GM12878 (cell line): ENCODE data around the gene RIPPLY3. TPM values are rescaled to one million over a fixed set of nuclear protein-coding genes. Genes with fewer than 3 reads are reported as not detected.

Experiments used
- ATAC-seq: fragments of 200-7000 bp; cut with Tn5 transposase; 3 replicates; pipeline ENCODE4 v1.9.1; 2020; ENCODE audit warnings: mild to moderate bottlenecking, moderate library complexity
- BruUV-seq: library from RNA; stranded (reverse); fragments of 400-500 nt; replicated peaks from 2 replicates; lab custom pipeline; 2021; lab: Mats Ljungman, UMichigan
- CTCF ChIA-PET: fragments of 300-600 bp; sonication (Branson Sonifier 250); formaldehyde crosslinking; extraction: SDS; loops from one replicate; lab custom pipeline; 2021; ENCODE audit warnings: inconsistent platforms; lab: Yijun Ruan, JAX
- POLR2A ChIA-PET: fragments of 350-600 bp; formaldehyde crosslinking; extraction: SDS; loops from one replicate; lab custom pipeline; 2021; ENCODE audit warnings: inconsistent platforms; lab: Charles Lee
- RAD21 ChIA-PET: fragments of 300-600 bp; sonication (Branson Sonifier 250); formaldehyde crosslinking; loops from one replicate; lab custom pipeline; 2023; ENCODE audit warnings: antibody characterized with exemption; ENCODE audit not compliant: unreplicated experiment; lab: Charles Lee
- SMC1A ChIA-PET: fragments of 300-600 bp; sonication (Branson Sonifier 250); formaldehyde crosslinking; loops from one replicate; lab custom pipeline; 2023; ENCODE audit not compliant: unreplicated experiment, uncharacterized antibody; lab: Charles Lee
- DNase-seq: peaks from one replicate; pipeline ENCODE4 v3.0.0-alpha.2; 2011; ENCODE audit warnings: low read depth, low spot score
- FAIRE-seq: peaks from 3 replicates; lab custom pipeline; 2011; peaks lifted over from hg19 to GRCh38; lab: Jason Lieb, UNC
- H2AFZ ChIP-seq: 2 replicates; pipeline ENCODE4 v1.6.0; 2011; ENCODE audit warnings: low read depth, low read length, control low read depth; ENCODE audit not compliant: control insufficient read depth
- H3K27ac ChIP-seq: 2 replicates; pipeline ENCODE4 v1.5.1; 2011; ENCODE audit warnings: control low read depth; ENCODE audit not compliant: control insufficient read depth, insufficient read depth
- H3K27me3 ChIP-seq, 2 experiments: replicated peaks in 1 of 2; 2 replicates each; pipeline versions ENCODE4 v1.6.0 to v1.6.1; 2011; ENCODE audit warnings: low read length in 1 of 2; ENCODE audit not compliant: control insufficient read depth in 2 of 2, insufficient read depth in 2 of 2
- H3K36me3 ChIP-seq, 2 experiments: 2 replicates each; pipeline ENCODE4 v1.5.1; 2011; ENCODE audit warnings: low read length in 1 of 2; ENCODE audit not compliant: control insufficient read depth in 2 of 2, insufficient read depth in 2 of 2
- H3K4me1 ChIP-seq: 2 replicates; pipeline ENCODE4 v1.6.1; 2011; ENCODE audit warnings: mild to moderate bottlenecking, low read length, moderate library complexity, mixed read lengths; ENCODE audit not compliant: control insufficient read depth, insufficient read depth
- H3K4me2 ChIP-seq: 2 replicates; pipeline ENCODE4 v1.6.0; 2011; ENCODE audit warnings: control low read depth; ENCODE audit not compliant: control insufficient read depth, insufficient read depth
- H3K4me3 ChIP-seq: fragments of 200-600 bp; sonication (generic); 2 replicates; pipeline ENCODE4 v1.5.1; 2016
- H3K79me2 ChIP-seq: 2 replicates; pipeline ENCODE4 v1.6.0; 2011; ENCODE audit warnings: low read length; ENCODE audit not compliant: control insufficient read depth, insufficient read depth
- H3K9ac ChIP-seq: 2 replicates; pipeline ENCODE4 v1.8.0; 2011; ENCODE audit warnings: low read length, control low read depth, mixed read lengths; ENCODE audit not compliant: control insufficient read depth, insufficient read depth
- H3K9me3 ChIP-seq: replicated peaks from 3 replicates; pipeline ENCODE4 v1.5.1; 2011; ENCODE audit warnings: mild to moderate bottlenecking, low read length; ENCODE audit not compliant: control insufficient read depth, insufficient read depth
- H4K20me1 ChIP-seq: 2 replicates; pipeline ENCODE4 v1.6.0; 2011; ENCODE audit not compliant: control insufficient read depth, insufficient read depth
- BCLAF1 ChIP-seq: fragments of 450-650 bp; IDR thresholded peaks from 2 replicates; pipeline ENCODE4 v1.6.1; 2017; ENCODE audit warnings: antibody characterized with exemption, mild to moderate bottlenecking, moderate library complexity
- CBX3 ChIP-seq: fragments of 200-600 bp; sonication (generic); IDR thresholded peaks from 2 replicates; pipeline ENCODE4 v1.6.1; 2016; ENCODE audit warnings: low read depth, borderline replicate concordance
- CHD1 ChIP-seq: IDR thresholded peaks from 2 replicates; pipeline ENCODE4 v1.6.1; 2012; ENCODE audit warnings: low read depth, low read length, improper control_type of control experiment
- DPF2 ChIP-seq: fragments of 450-650 bp; IDR thresholded peaks from 2 replicates; pipeline ENCODE4 v1.6.1; 2017; ENCODE audit warnings: mild to moderate bottlenecking
- KDM1A ChIP-seq: fragments of 200-600 bp; sonication (generic); IDR thresholded peaks from 2 replicates; pipeline ENCODE4 v1.6.1; 2016; ENCODE audit warnings: borderline replicate concordance
- MTA2 ChIP-seq: fragments of 450-650 bp; IDR thresholded peaks from 2 replicates; pipeline ENCODE4 v1.6.1; 2016; ENCODE audit warnings: low read depth, mild to moderate bottlenecking, moderate library complexity
- NFYB ChIP-seq: IDR thresholded peaks from 2 replicates; pipeline ENCODE4 v1.6.1; 2011; ENCODE audit warnings: low read depth, mild to moderate bottlenecking, low read length, improper control_type of control experiment, moderate library complexity; ENCODE audit not compliant: insufficient read depth
- SMC3 ChIP-seq: IDR thresholded peaks from 2 replicates; pipeline ENCODE4 v1.6.1; 2011; ENCODE audit warnings: low read length, improper control_type of control experiment, borderline replicate concordance
- SP1 ChIP-seq: IDR thresholded peaks from one replicate; pipeline ENCODE4 v1.6.1; 2011; ENCODE audit warnings: low read depth, low read length
- ZNF217 ChIP-seq: fragments of 450-650 bp; IDR thresholded peaks from 2 replicates; pipeline ENCODE4 v1.6.1; 2017; ENCODE audit warnings: antibody characterized with exemption, mild to moderate bottlenecking
- ZZZ3 ChIP-seq: IDR thresholded peaks from 2 replicates; pipeline ENCODE4 v1.6.1; 2011; ENCODE audit warnings: low read depth; ENCODE audit not compliant: control insufficient read depth, insufficient read length
- WGBS: methylation state at CpG from one replicate; pipeline ENCODE4 v1.1.6; 2016; ENCODE audit warnings: low lambda C conversion rate; ENCODE audit not compliant: insufficient replicate concordance, insufficient coverage; ENCODE audit errors: missing lambda C conversion rate; 5-methylcytosine and 5-hydroxymethylcytosine counted together
- in situ Hi-C: fragments of 300-500 bp; cut with MboI; formaldehyde crosslinking; loops from 9 replicates; pipeline ENCODE4 v1.14.3; 2018; ENCODE audit warnings: mixed read lengths
- intact Hi-C: fragments of 100-400 bp; cut with micrococcal nuclease; formaldehyde crosslinking; loops from one replicate; pipeline ENCODE4 v1.14.2; 2022; ENCODE audit not compliant: unreplicated experiment
- polyA plus RNA-seq, 11 experiments: library from polyadenylated mRNA; depleted of rRNA in 4 of 11; unstranded in 6 of 11; stranded (reverse) in 5 of 11; fragments of >200 nt; fragmentation: Nextera tagmentation in 4 of 11; fragmentation: Illumina TruSeq in 1 of 11; extraction: Ambion mirVana in 4 of 11; extraction: Trizol in 1 of 11; gene quantifications; 1 replicate in 1 of 11; 2 replicates in 10 of 11; pipeline versions ENCODE4 v1.2.1 to v1.2.3, GENCODE V29; 2011 to 2016; ENCODE audit warnings: inconsistent platforms in 2 of 11, missing spikeins in 2 of 11, low read depth in 1 of 11
- total RNA-seq, 4 experiments: library from RNA; depleted of rRNA in 3 of 4; stranded (reverse); fragments of >200 nt in 3 of 4; fragmentation: Illumina TruSeq in 1 of 4; extraction: Trizol in 1 of 4; gene quantifications; 2 replicates each; pipeline versions ENCODE4 v1.2.1 to v1.2.3, GENCODE V29; 2013 to 2021

RIPPLY3 gene
- total and polyA plus RNA-seq, 10 of the 15 experiments (the other 5 are each of a cell fraction or from before 2014, with no cell fraction given), result not detected

DNA sequence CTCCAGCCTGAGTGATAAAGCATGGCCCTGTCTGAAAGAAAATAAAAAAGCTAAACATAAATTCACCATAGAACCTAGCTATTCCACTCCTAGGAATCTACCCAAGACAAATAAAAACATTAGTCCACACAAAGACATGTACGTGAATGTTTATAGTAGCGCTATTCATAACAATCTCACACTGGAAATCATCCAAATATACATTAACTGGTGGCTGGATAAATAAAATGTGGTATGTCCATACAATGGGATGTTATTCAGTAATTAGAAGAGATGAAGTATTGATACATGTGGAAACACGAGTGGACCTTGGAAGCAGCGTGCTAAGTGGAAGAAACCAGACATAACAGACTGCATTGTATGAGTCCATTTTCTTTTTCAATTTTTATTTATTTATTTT, 29.7 kb downstream of the RIPPLY3 start:
- Histone ChIP-seq H3K4me2 (no peak overlapping the region), H3K4me3 (no peak overlapping the region), H3K9me3 (no peaks in the 10 kb centered on the region), H2AFZ (no peak overlapping the region), H3K27me3 (no peaks in the 10 kb centered on the region), H3K79me2 (no peaks in the 10 kb centered on the region), H3K9ac (no peak overlapping the region), H4K20me1 (no peaks in the 10 kb centered on the region), H3K4me1 (no peaks in the 10 kb centered on the region), H3K36me3 (no peaks in the 10 kb centered on the region), H3K27ac (no peak overlapping the region)
- no peak for ATAC-seq
- intact Hi-C loops (no loop called here), in situ Hi-C loops (no loop called here)
- no TSS peak for BruUV-seq
- ChIA-PET POLR2A (no interaction called here), SMC1A (no interaction called here), CTCF (no interaction called here), RAD21 (no interaction called here)
- FAIRE-seq, result no peak
- 53% methylated on average over 4 of the region's 4 CpGs for WGBS
- TF ChIP-seq NFYB, result no peak
- no peak for TF ChIP-seq DPF2
- no peak for TF ChIP-seq ZNF217
- no peak for TF ChIP-seq MTA2
- no peak for TF ChIP-seq CHD1
- no peak for TF ChIP-seq CBX3
- no peak for TF ChIP-seq BCLAF1
- no peak for TF ChIP-seq SP1
- no peak for TF ChIP-seq ZZZ3
- TF ChIP-seq SMC3, result no peak
- TF ChIP-seq KDM1A, result no peak
- DNase-seq, result no peak
